HepG2 (cell line): ENCODE data around the gene MSI2. TPM values are rescaled to one million over a fixed set of nuclear protein-coding genes. Genes with fewer than 3 reads are reported as not detected.

ENCODE experiments used
- ATAC-seq: fragments of 200-7000 bp; cut with Tn5 transposase; 3 replicates; pipeline ENCODE4 v1.9.1; 2020; ENCODE audit warnings: mild to moderate bottlenecking, moderate library complexity
- BruUV-seq: library from RNA; stranded (reverse); fragments of 400-500 nt; replicated peaks from 2 replicates; lab custom pipeline; 2021; lab: Mats Ljungman, UMichigan
- CTCF ChIA-PET: fragments of 300-600 bp; formaldehyde crosslinking; extraction: SDS; loops from one replicate; lab custom pipeline; 2021; ENCODE audit warnings: low total read pairs, inconsistent platforms, low intra/inter-chr PET ratio; lab: Yijun Ruan, JAX
- POLR2A ChIA-PET: fragments of 350-600 bp; sonication (Branson Sonifier 250); formaldehyde crosslinking; loops from one replicate; lab custom pipeline; 2020; ENCODE audit warnings: antibody characterized with exemption, inconsistent platforms; lab: Yijun Ruan, JAX
- DNase-seq: peaks from one replicate; pipeline ENCODE4 v3.0.0-alpha.2; 2015; ENCODE audit warnings: low spot score
- FAIRE-seq: peaks from 3 replicates; lab custom pipeline; 2011; peaks lifted over from hg19 to GRCh38; lab: Jason Lieb, UNC
- H2AFZ ChIP-seq: one replicate; pipeline ENCODE4 v1.6.1; 2011; ENCODE audit warnings: low read length, inconsistent platforms
- H3K27ac ChIP-seq: fragments of 300-600 bp; 3 replicates; pipeline ENCODE4 v1.8.0; 2011; ENCODE audit warnings: mixed run types, mild to moderate bottlenecking, mixed read lengths, low read length, inconsistent platforms; ENCODE audit not compliant: insufficient read depth; ENCODE audit errors: extremely low read length
- H3K27me3 ChIP-seq, 2 experiments: fragments of 200-600 bp in 1 of 2; 2 replicates in 1 of 2; 3 replicates in 1 of 2; pipeline versions ENCODE4 v1.6.0 to v1.8.0; 2011; ENCODE audit warnings: low read length in 2 of 2, mild to moderate bottlenecking in 2 of 2, moderate library complexity in 2 of 2, inconsistent platforms in 1 of 2; ENCODE audit not compliant: insufficient read depth in 2 of 2, control insufficient read depth in 1 of 2
- H3K36me3 ChIP-seq, 2 experiments: fragments of 200-600 bp in 1 of 2; replicated peaks in 1 of 2; 2 replicates in 1 of 2; 3 replicates in 1 of 2; pipeline versions ENCODE4 v1.5.1 to v1.8.0; 2011; ENCODE audit warnings: low read length in 2 of 2, inconsistent platforms in 1 of 2; ENCODE audit not compliant: insufficient read depth in 2 of 2, control insufficient read depth in 1 of 2
- H3K4me1 ChIP-seq: 2 replicates; pipeline ENCODE4 v1.5.1; 2012; ENCODE audit warnings: low read length, inconsistent platforms; ENCODE audit not compliant: insufficient read depth
- H3K4me2 ChIP-seq: 2 replicates; pipeline ENCODE4 v1.6.0; 2011; ENCODE audit warnings: low read depth, low read length, inconsistent platforms
- H3K4me3 ChIP-seq, 3 experiments: fragments of 200-600 bp in 1 of 3; sonication (generic), shearing (Covaris generic) in 1 of 3; replicated peaks in 1 of 3; 2 replicates each; pipeline ENCODE4 v1.5.1; 2011 to 2016; ENCODE audit warnings: low read length in 3 of 3, inconsistent platforms in 2 of 3, low read depth in 2 of 3, mild to moderate bottlenecking in 2 of 3, control low read depth in 1 of 3, mixed read lengths in 1 of 3; ENCODE audit not compliant: insufficient read depth in 1 of 3
- H3K79me2 ChIP-seq: one replicate; pipeline ENCODE4 v1.6.1; 2011; ENCODE audit warnings: low read length, inconsistent platforms; ENCODE audit not compliant: insufficient read depth
- H3K9ac ChIP-seq: 2 replicates; pipeline ENCODE4 v1.6.0; 2011; ENCODE audit warnings: mild to moderate bottlenecking, low read depth, low read length, inconsistent platforms; ENCODE audit not compliant: insufficient read depth
- H3K9me3 ChIP-seq: 2 replicates; pipeline ENCODE4 v1.5.1; 2012; ENCODE audit warnings: mild to moderate bottlenecking, low read length
- H4K20me1 ChIP-seq: 2 replicates; pipeline ENCODE4 v1.6.0; 2011; ENCODE audit warnings: inconsistent platforms, mild to moderate bottlenecking, low read length, moderate library complexity; ENCODE audit not compliant: insufficient read depth
- AGO2 ChIP-seq: fragments of 200-400 bp; formaldehyde crosslinking; optimal IDR thresholded peaks from 2 replicates; pipeline ENCODE3; 2017; ENCODE audit warnings: mild to moderate bottlenecking, low read depth, low read length, moderate library complexity
- EED ChIP-seq: sonication (generic); formaldehyde crosslinking; IDR thresholded peaks from 2 replicates; pipeline ENCODE4 v1.5.0; 2020; ENCODE audit warnings: mild to moderate bottlenecking, missing genetic modification reagents
- NCOR1 ChIP-seq: fragments of 200-600 bp; sonication (generic); IDR thresholded peaks from 2 replicates; pipeline ENCODE4 v1.7.0; 2017; ENCODE audit warnings: antibody characterized with exemption, low read length, borderline replicate concordance
- NR2F6 ChIP-seq, 2 experiments: IDR thresholded peaks; 2 replicates each; pipeline ENCODE4 v1.6.1; 2016; ENCODE audit warnings: antibody characterized with exemption in 1 of 2, mild to moderate bottlenecking in 1 of 2
- NRL ChIP-seq: sonication (generic); formaldehyde crosslinking; IDR thresholded peaks from 2 replicates; pipeline ENCODE4 v1.5.0; 2020; ENCODE audit warnings: missing genetic modification reagents, mild to moderate bottlenecking, moderate library complexity, borderline replicate concordance
- PAXIP1 ChIP-seq: sonication (generic); formaldehyde crosslinking; conservative IDR thresholded peaks from 2 replicates; pipeline ENCODE4 v1.4.0; 2020; ENCODE audit warnings: mild to moderate bottlenecking, missing genetic modification reagents, moderate library complexity
- PITX1 ChIP-seq: sonication (generic); formaldehyde crosslinking; IDR thresholded peaks from 2 replicates; pipeline ENCODE4 v1.5.1; 2020; ENCODE audit warnings: mild to moderate bottlenecking, missing genetic modification reagents
- RBM22 ChIP-seq: fragments of 200-400 bp; formaldehyde crosslinking; optimal IDR thresholded peaks from 2 replicates; pipeline ENCODE3; 2017; ENCODE audit warnings: mild to moderate bottlenecking, low read length, moderate library complexity
- YEATS2 ChIP-seq: sonication (generic); formaldehyde crosslinking; IDR thresholded peaks from 2 replicates; pipeline ENCODE4 v1.4.0; 2020; ENCODE audit warnings: missing genetic modification reagents, borderline replicate concordance
- YY1 ChIP-seq: IDR thresholded peaks from 2 replicates; pipeline ENCODE4 v1.6.1; 2011; ENCODE audit warnings: low read length, low read depth, moderate library complexity, mild to moderate bottlenecking; ENCODE audit not compliant: insufficient read depth, insufficient replicate concordance
- ZNF280B ChIP-seq: sonication (generic); formaldehyde crosslinking; IDR thresholded peaks from 2 replicates; pipeline ENCODE4 v1.5.0; 2020; ENCODE audit warnings: missing genetic modification reagents, mild to moderate bottlenecking, borderline replicate concordance
- ZNF354B ChIP-seq: sonication (generic); formaldehyde crosslinking; IDR thresholded peaks from 2 replicates; pipeline ENCODE4 v1.8.0; 2022; ENCODE audit warnings: mild to moderate bottlenecking, missing genetic modification reagents
- ZNF572 ChIP-seq: sonication (generic); formaldehyde crosslinking; IDR thresholded peaks from 2 replicates; pipeline ENCODE4 v1.5.1; 2020; ENCODE audit warnings: mild to moderate bottlenecking, missing genetic modification reagents
- ZNF660 ChIP-seq: sonication (generic); formaldehyde crosslinking; IDR thresholded peaks from 2 replicates; pipeline ENCODE4 v1.5.1; 2020; ENCODE audit warnings: mild to moderate bottlenecking, low read depth, missing genetic modification reagents, borderline replicate concordance
- WGBS: methylation state at CpG from one replicate; pipeline ENCODE4 v1.1.6; 2017; ENCODE audit warnings: low lambda C conversion rate; 5-methylcytosine and 5-hydroxymethylcytosine counted together
- in situ Hi-C: cut with HindIII; loops from 2 replicates; pipeline ENCODE4 v1.10.0; 2017; ENCODE audit warnings: low pct_unique_long_range_greater_than_20kb; ENCODE audit not compliant: extremely low pct_ligation_motif_present
- intact Hi-C: fragments of 100-400 bp; cut with micrococcal nuclease; formaldehyde crosslinking; loops from one replicate; pipeline ENCODE4 v1.10.0; 2022; ENCODE audit not compliant: unreplicated experiment
- polyA plus RNA-seq, 8 experiments: library from polyadenylated mRNA; depleted of rRNA in 3 of 8; stranded (reverse) in 7 of 8; unstranded in 1 of 8; fragments of >200 nt; fragmentation: Illumina TruSeq in 4 of 8; extraction: Trizol in 4 of 8; gene quantifications; 2 replicates each; pipeline versions ENCODE4 v1.2.1 to v1.2.3, GENCODE V29; 2011 to 2016; ENCODE audit warnings: low read depth in 4 of 8, missing spikeins in 1 of 8, mixed read lengths in 1 of 8; ENCODE audit not compliant: insufficient read depth in 1 of 8
- total RNA-seq, 5 experiments: library from RNA; depleted of rRNA; stranded (reverse); fragments of >200 nt; fragmentation: Illumina TruSeq; extraction: Trizol; gene quantifications; 2 replicates each; pipeline ENCODE4 v1.2.3, GENCODE V29; 2016; ENCODE audit warnings: low read depth in 1 of 5

The MSI2 gene
- total and polyA plus RNA-seq, 2 of the 13 experiments (the other 11 are each of a cell fraction or from before 2014, with no cell fraction given), result 77.5 to 78.4 TPM

- TF ChIP-seq ZNF660 (no peak), YY1 (no peak), ZNF572 (CRISPR knock-in tag) (no peak), YEATS2 (CRISPR knock-in tag) (no peak), ZNF354B (CRISPR knock-in tag) (0 out of 2 replicates have a peak, but pooled peaks have one; percentile 40), PAXIP1 (CRISPR knock-in tag) (no peak)
These were observed 276.2 kb downstream of the MSI2 start (continued) for GRCh38 chr17:57532556-57532955.

- ATAC-seq (no peak), DNase-seq (no peak), FAIRE-seq (no peak)
- CTCF ChIA-PET, result no interaction called here
- Histone ChIP-seq H3K9ac (no peak overlapping the region), H3K36me3 (peaks cover 9 to 16% of the 10 kb centered on the region in 2 experiments; a peak in 4 of 5 replicates), H3K27me3 (no peaks in the 10 kb centered on the region), H3K4me3 (no peak overlapping the region), H2AFZ (no peak overlapping the region), H4K20me1 (no peaks in the 10 kb centered on the region), H3K9me3 (no peaks in the 10 kb centered on the region), H3K27ac (no peak overlapping the region), H3K4me2 (no peak overlapping the region), H3K4me1 (peaks cover 97% of the 10 kb centered on the region), H3K79me2 (peaks cover 2% of the 10 kb centered on the region)
- in situ Hi-C loops, result no loop called here
- WGBS, result 71% methylated on average over 4 of the region's 5 CpGs
- POLR2A ChIA-PET, result interaction anchor here (1.0 to 4.0 kb wide), 2 partner anchors 15 to 45 kb away, joined by 4 to 27 read pairs; no protein-coding TSS in a partner anchor
- no TSS peak for BruUV-seq
- intact Hi-C loops, result no loop called here
- TF ChIP-seq RBM22 (peak; percentile 76), PITX1 (CRISPR knock-in tag) (no peak), ZNF280B (CRISPR knock-in tag) (0 out of 2 replicates have a peak, but pooled peaks have one; percentile 43), NCOR1 (no peak), NRL (CRISPR knock-in tag) (0 out of 2 replicates have a peak, but pooled peaks have one; percentile 33), EED (CRISPR knock-in tag) (peak; percentile 45; the same call in 1 of the 2 replicates), NR2F6 (IDR thresholded peaks at IDR 0.05) (no peak), NR2F6 (CRISPR knock-in tag; IDR thresholded peaks at IDR 0.05) (no peak), AGO2 (peak; percentile 8)
These were observed 276.6 kb downstream of the MSI2 start for GRCh38 chr17:57532966-57533365.
